ELF-1 (cell line): ENCODE results near the gene TUFT1.
"Not testable (repeated sequence)": the region's sequence is repeated elsewhere in the genome, so short reads cannot be mapped to it uniquely, and the experiment has no call there.

Experiments used
- DNase-seq: peaks from one replicate; pipeline ENCODE4 v3.0.0-alpha.2; 2016; ENCODE audit warnings: low read depth, low spot score

Gene TUFT1

GRCh38 chr1:151512801-151513625 lies 27.1 kb upstream of the TUFT1 start:
- DNase-seq: peak; percentile 90

GRCh38 chr1:151513626-151514121 lies 26.4 kb upstream of the TUFT1 start:
- peak; percentile 68 for DNase-seq

- DNase-seq: no peak
These were observed 25.7 kb upstream of the TUFT1 start for GRCh38 chr1:151514366-151514765.

- DNase-seq: no peak
These were observed 24.8 kb upstream of the TUFT1 start for GRCh38 chr1:151515265-151515664.

- peak; percentile 71 for DNase-seq
These were observed 24.0 kb upstream of the TUFT1 start for GRCh38 chr1:151516031-151516511.

DNA sequence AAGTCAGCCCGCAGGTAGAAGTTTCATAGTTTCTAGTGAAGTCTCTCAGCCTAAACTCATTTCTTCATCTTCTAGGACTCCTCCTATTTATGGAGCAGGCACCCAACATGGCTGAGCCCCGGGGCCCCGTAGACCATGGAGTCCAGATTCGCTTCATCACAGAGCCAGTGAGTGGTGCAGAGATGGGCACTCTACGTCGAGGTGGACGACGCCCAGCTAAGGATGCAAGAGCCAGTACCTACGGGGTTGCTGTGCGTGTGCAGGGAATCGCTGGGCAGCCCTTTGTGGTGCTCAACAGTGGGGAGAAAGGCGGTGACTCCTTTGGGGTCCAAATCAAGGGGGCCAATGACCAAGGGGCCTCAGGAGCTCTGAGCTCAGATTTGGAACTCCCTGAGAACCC lies 21.7 kb upstream of the TUFT1 start:
- DNase-seq: no peak

DNA sequence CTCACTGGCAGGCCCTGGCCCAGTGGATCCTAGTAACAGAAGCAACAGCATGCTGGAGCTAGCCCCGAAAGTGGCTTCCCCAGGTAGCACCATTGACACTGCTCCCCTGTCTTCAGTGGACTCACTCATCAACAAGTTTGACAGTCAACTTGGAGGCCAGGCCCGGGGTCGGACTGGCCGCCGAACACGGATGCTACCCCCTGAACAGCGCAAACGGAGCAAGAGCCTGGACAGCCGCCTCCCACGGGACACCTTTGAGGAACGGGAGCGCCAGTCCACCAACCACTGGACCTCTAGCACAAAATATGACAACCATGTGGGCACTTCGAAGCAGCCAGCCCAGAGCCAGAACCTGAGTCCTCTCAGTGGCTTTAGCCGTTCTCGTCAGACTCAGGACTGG lies 21.2 kb upstream of the TUFT1 start:
- no peak for DNase-seq

DNA sequence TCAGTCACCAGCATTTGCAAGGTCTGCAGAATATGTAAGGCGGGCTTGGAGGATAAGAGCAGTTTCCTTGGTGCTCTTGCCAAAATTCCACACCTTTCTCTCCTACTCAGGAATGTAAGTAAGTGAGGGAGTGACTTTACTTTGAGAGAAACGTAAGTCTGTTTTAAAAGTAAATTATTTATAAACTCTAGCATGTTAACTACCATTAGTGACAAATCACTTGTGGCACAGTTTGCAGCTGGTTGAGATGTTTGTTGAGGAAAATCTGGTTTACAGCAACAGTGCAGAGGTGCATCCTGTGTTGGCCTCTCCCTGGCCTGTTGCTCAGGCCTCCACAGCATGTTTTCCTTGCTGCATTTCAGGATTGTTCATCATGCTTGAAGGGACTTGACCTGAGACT lies 20.4 kb upstream of the TUFT1 start:
- no peak for DNase-seq

- DNase-seq: no peak
These were observed 19.8 kb upstream of the TUFT1 start for GRCh38 chr1:151520359-151520758.

GRCh38 chr1:151522427-151522826 lies 17.7 kb upstream of the TUFT1 start:
- not testable (repeated sequence) for DNase-seq

DNA sequence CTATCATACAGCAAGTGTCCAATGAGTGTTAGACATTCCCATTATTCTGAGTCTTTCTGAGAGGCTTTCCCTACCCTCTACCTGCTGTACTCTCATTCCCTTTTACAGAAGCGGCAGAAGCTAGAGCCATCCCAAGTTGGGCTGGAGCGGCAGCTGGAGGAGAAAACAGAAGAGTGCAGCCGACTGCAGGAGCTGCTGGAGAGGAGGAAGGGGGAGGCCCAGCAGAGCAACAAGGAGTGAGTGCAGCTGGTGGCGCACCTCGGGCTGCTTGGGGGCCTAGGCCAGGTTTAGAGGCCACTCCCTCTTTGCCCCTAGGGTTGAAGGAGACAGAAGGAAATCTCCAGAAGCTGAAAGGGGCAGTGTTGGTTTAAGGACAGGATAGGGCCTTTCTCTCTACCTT lies 16.8 kb upstream of the TUFT1 start:
- DNase-seq: peak; percentile 80

DNA sequence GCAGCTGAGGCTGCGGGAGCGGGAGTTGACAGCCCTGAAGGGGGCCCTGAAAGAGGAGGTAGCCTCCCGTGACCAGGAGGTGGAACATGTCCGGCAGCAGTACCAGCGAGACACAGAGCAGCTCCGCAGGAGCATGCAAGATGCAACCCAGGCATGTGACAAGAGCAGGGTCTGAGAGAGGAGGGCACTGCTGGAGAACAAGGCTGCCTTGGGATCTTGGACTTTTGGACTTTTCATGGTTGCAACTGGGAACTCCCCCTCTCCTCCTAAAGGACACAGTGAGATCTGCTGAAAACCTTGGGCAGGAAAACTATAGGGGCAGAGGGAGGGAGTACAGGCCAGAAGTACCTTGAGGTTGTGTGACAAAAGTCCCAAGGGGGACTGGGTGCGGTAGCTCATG lies 15.4 kb upstream of the TUFT1 start:
- no peak for DNase-seq

- DNase-seq: no peak
These were observed 13.2 kb upstream of the TUFT1 start for GRCh38 chr1:151526735-151527525.

DNA sequence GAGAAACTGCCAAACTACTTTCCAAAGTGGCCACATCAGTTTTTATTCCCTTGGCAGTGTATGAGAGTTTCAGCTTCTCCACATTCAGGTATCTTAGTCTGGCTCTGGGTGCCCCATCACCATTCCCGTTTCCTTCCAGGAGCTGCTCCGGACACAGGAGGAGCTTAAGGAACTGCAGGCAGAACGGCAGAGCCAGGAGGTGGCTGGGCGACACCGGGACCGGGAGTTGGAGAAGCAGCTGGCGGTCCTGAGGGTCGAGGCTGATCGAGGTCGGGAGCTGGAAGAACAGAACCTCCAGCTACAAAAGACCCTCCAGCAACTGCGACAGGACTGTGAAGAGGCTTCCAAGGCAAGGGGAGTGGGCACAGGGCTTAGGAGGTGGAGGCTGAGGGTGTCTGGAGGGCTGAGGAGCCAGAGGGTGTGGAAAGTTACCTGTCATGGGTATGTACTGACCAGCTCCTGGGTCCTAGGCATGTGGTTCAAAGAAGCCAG lies 10.9 kb upstream of the TUFT1 start:
- no peak for DNase-seq

- DNase-seq: no peak
These were observed 10.3 kb upstream of the TUFT1 start for GRCh38 chr1:151529781-151530180.

DNA sequence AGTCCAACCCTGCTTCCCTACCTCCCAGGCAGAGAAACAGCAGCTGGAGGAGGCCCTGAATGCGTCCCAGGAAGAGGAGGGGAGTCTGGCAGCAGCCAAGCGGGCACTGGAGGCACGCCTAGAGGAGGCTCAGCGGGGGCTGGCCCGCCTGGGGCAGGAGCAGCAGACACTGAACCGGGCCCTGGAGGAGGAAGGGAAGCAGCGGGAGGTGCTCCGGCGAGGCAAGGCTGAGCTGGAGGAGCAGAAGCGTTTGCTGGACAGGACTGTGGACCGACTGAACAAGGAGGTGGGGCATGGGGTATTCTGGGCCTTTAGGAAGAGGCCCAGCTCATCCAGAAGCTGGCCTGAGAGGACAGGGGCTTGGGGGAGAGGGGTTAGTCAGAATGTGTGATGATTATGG lies 9.6 kb upstream of the TUFT1 start:
- peak; percentile 49 for DNase-seq

DNA sequence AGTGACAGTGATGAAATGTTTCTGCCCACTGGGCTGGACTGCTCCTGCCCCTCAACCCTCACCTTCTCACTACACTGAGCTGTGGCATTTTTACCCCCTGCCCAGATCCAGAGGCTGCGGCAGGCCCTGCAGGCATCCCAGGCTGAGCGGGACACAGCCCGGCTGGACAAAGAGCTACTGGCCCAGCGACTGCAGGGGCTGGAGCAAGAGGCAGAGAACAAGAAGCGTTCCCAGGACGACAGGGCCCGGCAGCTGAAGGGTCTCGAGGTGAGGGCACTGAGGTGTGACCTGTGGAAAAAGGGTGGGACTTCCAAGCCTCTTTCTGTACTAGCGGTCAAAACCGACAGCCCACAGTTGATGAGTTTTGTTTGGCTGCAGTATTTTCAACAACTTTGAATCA lies 6.2 kb upstream of the TUFT1 start:
- no peak for DNase-seq

GRCh38 chr1:151534662-151535278 lies 5.3 kb upstream of the TUFT1 start:
- DNase-seq: peak; percentile 82

DNA sequence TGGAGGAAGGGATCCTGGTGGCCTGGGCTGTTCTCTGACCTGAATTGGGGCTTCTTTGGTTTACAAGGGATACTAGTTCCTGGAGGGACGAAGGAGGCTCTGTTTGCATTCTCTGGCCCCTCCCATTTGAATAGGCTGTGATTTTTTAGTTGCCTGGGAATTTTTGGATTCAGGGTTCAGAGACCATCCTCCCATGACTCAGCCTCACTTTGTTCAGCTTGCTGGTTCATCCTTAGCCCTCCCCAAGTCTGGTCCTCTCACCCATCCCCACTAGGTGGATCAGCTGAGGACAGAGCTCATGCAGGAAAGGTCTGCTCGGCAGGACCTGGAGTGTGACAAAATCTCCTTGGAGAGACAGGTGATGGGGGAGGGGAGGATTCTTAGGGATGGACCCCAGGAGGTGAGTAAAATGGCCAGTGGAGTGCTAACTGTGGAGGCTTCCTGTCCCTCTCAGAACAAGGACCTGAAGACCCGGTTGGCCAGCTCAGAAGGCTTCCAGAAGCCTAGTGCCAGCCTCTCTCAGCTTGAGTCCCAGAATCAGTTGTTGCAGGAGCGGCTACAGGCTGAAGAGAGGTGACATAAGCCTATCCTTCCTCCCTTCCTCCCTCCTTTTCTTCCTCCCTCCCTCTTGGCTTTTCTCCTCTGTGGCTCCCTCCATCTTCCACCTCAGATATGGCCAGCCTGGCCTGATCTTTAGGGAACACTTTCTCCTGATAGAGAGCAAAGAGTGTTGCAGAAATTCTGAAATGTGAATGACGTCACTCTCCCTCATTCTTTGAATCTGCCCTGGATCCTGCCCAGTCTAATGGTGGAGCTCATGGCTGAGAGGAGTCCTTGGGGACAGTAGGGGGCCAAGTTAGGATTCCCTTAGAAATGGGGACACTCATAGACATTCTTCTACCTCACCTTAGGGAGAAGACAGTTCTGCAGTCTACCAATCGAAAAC lies 4.5 kb upstream of the TUFT1 start:
- no peak for DNase-seq

GRCh38 chr1:151536499-151536898 lies 3.6 kb upstream of the TUFT1 start:
- no peak for DNase-seq

GRCh38 chr1:151537112-151537511 lies 3.0 kb upstream of the TUFT1 start:
- peak; percentile 53 for DNase-seq
